Measurements from ENCODE around the gene RNASE11. TPM values are rescaled to one million over a fixed set of nuclear protein-coding genes. Genes with fewer than 3 reads are reported as not detected.

RNASE11 gene
- total RNA-seq, 1 experiment from 2014 or later, result 0.66 TPM

GRCh38 chr14:20559461-20559904, 28.3 kb downstream of the RNASE11 start:
- DNase-seq (ENCODE audit: low read depth, low spot score), result no peak
- in situ Hi-C loops (cut with HindIII; ENCODE audit: low pct_unique_long_range_greater_than_20kb, low sequenced_read_pairs), result no loop called here

GRCh38 chr14:20557212-20557542, 30.6 kb downstream of the RNASE11 start:
- in situ Hi-C loops (cut with HindIII; ENCODE audit: low pct_unique_long_range_greater_than_20kb, low sequenced_read_pairs), result no loop called here
- no peak for DNase-seq (ENCODE audit: low read depth, low spot score)

GRCh38 chr14:20556500-20557211, 31.1 kb downstream of the RNASE11 start:
- in situ Hi-C loops (cut with HindIII; ENCODE audit: low pct_unique_long_range_greater_than_20kb, low sequenced_read_pairs), result no loop called here
- DNase-seq (ENCODE audit: low read depth, low spot score), result no peak

- no peak for DNase-seq (ENCODE audit: low read depth, low spot score)
- in situ Hi-C loops (cut with HindIII; ENCODE audit: low pct_unique_long_range_greater_than_20kb, low sequenced_read_pairs), result no loop called here
Measured at GRCh38 chr14:20555845-20556244, 32.0 kb downstream of the RNASE11 start.

GRCh38 chr14:20553024-20553423, 34.8 kb downstream of the RNASE11 start:
- no peak for DNase-seq (ENCODE audit: low read depth, low spot score)
- in situ Hi-C loops (cut with HindIII; ENCODE audit: low pct_unique_long_range_greater_than_20kb, low sequenced_read_pairs), result no loop called here

GRCh38 chr14:20551606-20552005, 36.2 kb downstream of the RNASE11 start:
- in situ Hi-C loops (cut with HindIII; ENCODE audit: low pct_unique_long_range_greater_than_20kb, low sequenced_read_pairs), result no loop called here
- DNase-seq (ENCODE audit: low read depth, low spot score), result no peak

GRCh38 chr14:20550926-20551325, 36.9 kb downstream of the RNASE11 start:
- no peak for DNase-seq (ENCODE audit: low read depth, low spot score)
- in situ Hi-C loops (cut with HindIII; ENCODE audit: low pct_unique_long_range_greater_than_20kb, low sequenced_read_pairs), result no loop called here

GRCh38 chr14:20548414-20549158, 39.2 kb downstream of the RNASE11 start:
- DNase-seq (ENCODE audit: low read depth, low spot score), result no peak
- in situ Hi-C loops (cut with HindIII; ENCODE audit: low pct_unique_long_range_greater_than_20kb, low sequenced_read_pairs), result no loop called here

- DNase-seq (ENCODE audit: low read depth, low spot score), result no peak
- in situ Hi-C loops (cut with HindIII; ENCODE audit: low pct_unique_long_range_greater_than_20kb, low sequenced_read_pairs), result no loop called here
Measured at GRCh38 chr14:20546877-20547276, 40.9 kb downstream of the RNASE11 start.

GRCh38 chr14:20539906-20540305, 47.9 kb downstream of the RNASE11 start:
- DNase-seq (ENCODE audit: low read depth, low spot score), result peak; percentile 59
- in situ Hi-C loops (cut with HindIII; ENCODE audit: low pct_unique_long_range_greater_than_20kb, low sequenced_read_pairs), result no loop called here

Other genes with a start within 250 kb of the RNASE11 start
- gene PARP2, start 244.4 kb downstream of the RNASE11 start, total RNA-seq (2014; rRNA removed; shearing (Covaris generic)), result 9.2 and 13.2 TPM in 2 replicates
- 11.0 and 11.5 TPM in 2 replicates for gene TEP1, start 174.5 kb downstream of the RNASE11 start, total RNA-seq (2014; rRNA removed; shearing (Covaris generic))
- gene KLHL33, start 151.8 kb downstream of the RNASE11 start, total RNA-seq (2014; rRNA removed; shearing (Covaris generic)), result not detected in 2 replicates
- gene OSGEP, start 133.2 kb downstream of the RNASE11 start, total RNA-seq (2014; rRNA removed; shearing (Covaris generic)), result 10.6 and 15.9 TPM in 2 replicates
- 62.6 and 85.9 TPM in 2 replicates for gene APEX1, start 132.8 kb downstream of the RNASE11 start, total RNA-seq (2014; rRNA removed; shearing (Covaris generic))
- gene PIP4P1, start 126.6 kb downstream of the RNASE11 start, total RNA-seq (2014; rRNA removed; shearing (Covaris generic)), result 22.9 and 25.8 TPM in 2 replicates
- gene PNP, start 118.6 kb downstream of the RNASE11 start, total RNA-seq (2014; rRNA removed; shearing (Covaris generic)), result 26.5 and 29.5 TPM in 2 replicates
- not detected in 2 replicates for gene RNASE10, start 82.5 kb downstream of the RNASE11 start, total RNA-seq (2014; rRNA removed; shearing (Covaris generic))
- not detected in 2 replicates for gene RNASE9, start 27.0 kb downstream of the RNASE11 start, total RNA-seq (2014; rRNA removed; shearing (Covaris generic))
- not detected in 2 replicates for gene RNASE12, start 3.4 kb upstream of the RNASE11 start, total RNA-seq (2014; rRNA removed; shearing (Covaris generic))
- not detected in 2 replicates for gene OR6S1, start 53.7 kb upstream of the RNASE11 start, total RNA-seq (2014; rRNA removed; shearing (Covaris generic))
- gene RNASE4, start 96.6 kb upstream of the RNASE11 start, total RNA-seq (2014; rRNA removed; shearing (Covaris generic)), result 0.82 and 2.7 TPM in 2 replicates
- gene ANG, start 100.8 kb upstream of the RNASE11 start, total RNA-seq (2014; rRNA removed; shearing (Covaris generic)), result 5.2 TPM in 2 replicates
- not detected in 2 replicates for gene EDDM3A, start 157.9 kb upstream of the RNASE11 start, total RNA-seq (2014; rRNA removed; shearing (Covaris generic))
- not detected in 2 replicates for gene EDDM3B, start 180.4 kb upstream of the RNASE11 start, total RNA-seq (2014; rRNA removed; shearing (Covaris generic))
- gene RNASE6, start 193.3 kb upstream of the RNASE11 start, total RNA-seq (2014; rRNA removed; shearing (Covaris generic)), result not detected in 2 replicates
- 0.21 TPM in 1 of 2 replicates, not detected in the other for gene RNASE1, start 214.8 kb upstream of the RNASE11 start, total RNA-seq (2014; rRNA removed; shearing (Covaris generic))

All from SK-MEL-5 (cell line).